ENCODE data around the gene ZFP1. TPM values are rescaled to one million over a fixed set of nuclear protein-coding genes. Genes with fewer than 3 reads are reported as not detected.

Gene ZFP1
- polyA plus RNA-seq, 1 experiment, result 11.6 TPM

- DNase-seq (ENCODE audit: low read depth, low spot score), result no peak
- ChIA-PET POLR2A (no interaction called here), CTCF (interaction anchor here (1.3 kb wide), 1 partner anchor 119 kb away, joined by 5 read pairs; the partner anchor contains the start of gene ZNRF1)
- Histone ChIP-seq H3K27me3 (ENCODE audit: control insufficient read depth, insufficient read depth, low read length) (no peaks in the 10 kb centered on the region), H3K4me3 (ENCODE audit: low read depth, low read length) (no peak overlapping the region), H3K9me3 (ENCODE audit: control insufficient read depth, insufficient read depth, low read length) (peaks cover 6% of the 10 kb centered on the region), H3K27ac (ENCODE audit: low read depth, low read length) (no peak overlapping the region)
- TF ChIP-seq, protein P1, sequence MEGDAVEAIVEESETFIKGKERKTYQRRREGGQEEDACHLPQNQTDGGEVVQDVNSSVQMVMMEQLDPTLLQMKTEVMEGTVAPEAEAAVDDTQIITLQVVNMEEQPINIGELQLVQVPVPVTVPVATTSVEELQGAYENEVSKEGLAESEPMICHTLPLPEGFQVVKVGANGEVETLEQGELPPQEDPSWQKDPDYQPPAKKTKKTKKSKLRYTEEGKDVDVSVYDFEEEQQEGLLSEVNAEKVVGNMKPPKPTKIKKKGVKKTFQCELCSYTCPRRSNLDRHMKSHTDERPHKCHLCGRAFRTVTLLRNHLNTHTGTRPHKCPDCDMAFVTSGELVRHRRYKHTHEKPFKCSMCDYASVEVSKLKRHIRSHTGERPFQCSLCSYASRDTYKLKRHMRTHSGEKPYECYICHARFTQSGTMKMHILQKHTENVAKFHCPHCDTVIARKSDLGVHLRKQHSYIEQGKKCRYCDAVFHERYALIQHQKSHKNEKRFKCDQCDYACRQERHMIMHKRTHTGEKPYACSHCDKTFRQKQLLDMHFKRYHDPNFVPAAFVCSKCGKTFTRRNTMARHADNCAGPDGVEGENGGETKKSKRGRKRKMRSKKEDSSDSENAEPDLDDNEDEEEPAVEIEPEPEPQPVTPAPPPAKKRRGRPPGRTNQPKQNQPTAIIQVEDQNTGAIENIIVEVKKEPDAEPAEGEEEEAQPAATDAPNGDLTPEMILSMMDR (IDR thresholded peaks at IDR 0.05; ENCODE audit: low read depth, low read length), result no peak
Measured at GRCh38 chr16:75116911-75117245, 31.4 kb upstream of the ZFP1 start.

GRCh38 chr16:75118943-75119539 is 29.3 kb upstream of the ZFP1 start:
- TF ChIP-seq, protein P1 (IDR thresholded peaks at IDR 0.05; ENCODE audit: low read depth, low read length), result no peak
- DNase-seq (ENCODE audit: low read depth, low spot score), result no peak
- no peak overlapping the region for H3K27ac ChIP-seq (ENCODE audit: low read depth, low read length)
- ChIA-PET CTCF (interaction anchor here (1.1 to 1.5 kb wide), 3 partner anchors 80 to 121 kb away, joined by 3 to 11 read pairs (median 3); partner anchors contain the start of gene ZNRF1), POLR2A (interaction anchor here (0.7 kb wide), 1 partner anchor 525 kb away, joined by 3 read pairs; no protein-coding TSS in a partner anchor)
- H3K4me3 ChIP-seq (ENCODE audit: low read depth, low read length), result no peak overlapping the region
- peaks cover 11% of the 10 kb centered on the region for H3K9me3 ChIP-seq (ENCODE audit: control insufficient read depth, insufficient read depth, low read length)
- no peaks in the 10 kb centered on the region for H3K27me3 ChIP-seq (ENCODE audit: control insufficient read depth, insufficient read depth, low read length)

- TF ChIP-seq, protein P1 (IDR thresholded peaks at IDR 0.05; ENCODE audit: low read depth, low read length), result no peak
- POLR2A ChIA-PET, result no interaction called here
- Histone ChIP-seq H3K27me3 (ENCODE audit: control insufficient read depth, insufficient read depth, low read length) (no peaks in the 10 kb centered on the region), H3K27ac (ENCODE audit: low read depth, low read length) (no peak overlapping the region), H3K9me3 (ENCODE audit: control insufficient read depth, insufficient read depth, low read length) (peaks cover 11% of the 10 kb centered on the region), H3K4me3 (ENCODE audit: low read depth, low read length) (no peak overlapping the region)
- DNase-seq (ENCODE audit: low read depth, low spot score), result no peak
- CTCF ChIA-PET, result interaction anchor here (0.7 to 1.2 kb wide), 2 partner anchors 9 to 336 kb away, joined by 3 to 4 read pairs; no protein-coding TSS in a partner anchor
Measured at GRCh38 chr16:75120253-75120652, 28.1 kb upstream of the ZFP1 start.

GRCh38 chr16:75121949-75122568 is 26.3 kb upstream of the ZFP1 start:
- ChIA-PET CTCF (interaction anchor here (1.1 to 1.9 kb wide), 2 partner anchors 11 to 260 kb away, joined by 3 to 9 read pairs; no protein-coding TSS in a partner anchor), POLR2A (no interaction called here)
- Histone ChIP-seq H3K9me3 (ENCODE audit: control insufficient read depth, insufficient read depth, low read length) (peaks cover 8% of the 10 kb centered on the region), H3K4me3 (ENCODE audit: low read depth, low read length) (no peak overlapping the region), H3K27me3 (ENCODE audit: control insufficient read depth, insufficient read depth, low read length) (no peaks in the 10 kb centered on the region), H3K27ac (ENCODE audit: low read depth, low read length) (no peak overlapping the region)
- DNase-seq (ENCODE audit: low read depth, low spot score), result no peak
- TF ChIP-seq, protein P1 (IDR thresholded peaks at IDR 0.05; ENCODE audit: low read depth, low read length), result no peak

DNA sequence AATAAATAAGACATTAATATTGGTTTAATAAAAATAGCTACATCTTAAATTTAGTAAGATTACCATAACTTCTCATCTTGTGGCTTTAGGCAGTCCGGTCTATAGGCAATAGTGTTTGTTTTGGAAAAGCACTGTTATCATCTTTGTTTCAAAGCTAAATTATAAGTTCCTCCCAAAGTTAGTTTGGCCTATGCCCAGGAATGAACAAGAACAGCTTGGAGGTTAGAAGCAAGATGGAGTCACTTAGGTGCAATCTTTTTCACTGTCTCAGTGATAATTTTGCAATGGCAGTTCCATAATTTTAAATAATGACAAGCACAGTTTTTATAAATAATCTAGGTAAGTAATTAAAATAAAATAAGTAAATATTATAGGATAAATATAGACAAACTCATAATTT is 25.7 kb upstream of the ZFP1 start:
- ChIA-PET POLR2A (no interaction called here), CTCF (interaction anchor here (1.1 to 1.9 kb wide), 2 partner anchors 11 to 260 kb away, joined by 3 to 9 read pairs; no protein-coding TSS in a partner anchor)
- DNase-seq (ENCODE audit: low read depth, low spot score), result no peak

More for the DNA sequence above, 25.7 kb upstream of the ZFP1 start:
- H3K27ac ChIP-seq (ENCODE audit: low read depth, low read length), result no peak overlapping the region
- no peak overlapping the region for H3K4me3 ChIP-seq (ENCODE audit: low read depth, low read length)
- TF ChIP-seq, protein P1 (IDR thresholded peaks at IDR 0.05; ENCODE audit: low read depth, low read length), result no peak
- H3K9me3 ChIP-seq (ENCODE audit: control insufficient read depth, insufficient read depth, low read length), result peaks cover 11% of the 10 kb centered on the region
- no peaks in the 10 kb centered on the region for H3K27me3 ChIP-seq (ENCODE audit: control insufficient read depth, insufficient read depth, low read length)
